NCI-H82 (cell line): ENCODE measurements around the gene ITGB2.

Experiments
- DNase-seq: peaks from one replicate; lab custom pipeline; 2025; lab: John Stamatoyannopoulos, UW

Gene ITGB2

GRCh38 chr21:44846485-44847260 lies 74.0 kb downstream of the ITGB2 start:
- DNase-seq: peak; percentile 69

- DNase-seq: no peak
Measured at GRCh38 chr21:44846224-44846484, 74.5 kb downstream of the ITGB2 start.

- DNase-seq: peak; percentile 76
Measured at GRCh38 chr21:44845418-44846223, 75.1 kb downstream of the ITGB2 start.

DNA sequence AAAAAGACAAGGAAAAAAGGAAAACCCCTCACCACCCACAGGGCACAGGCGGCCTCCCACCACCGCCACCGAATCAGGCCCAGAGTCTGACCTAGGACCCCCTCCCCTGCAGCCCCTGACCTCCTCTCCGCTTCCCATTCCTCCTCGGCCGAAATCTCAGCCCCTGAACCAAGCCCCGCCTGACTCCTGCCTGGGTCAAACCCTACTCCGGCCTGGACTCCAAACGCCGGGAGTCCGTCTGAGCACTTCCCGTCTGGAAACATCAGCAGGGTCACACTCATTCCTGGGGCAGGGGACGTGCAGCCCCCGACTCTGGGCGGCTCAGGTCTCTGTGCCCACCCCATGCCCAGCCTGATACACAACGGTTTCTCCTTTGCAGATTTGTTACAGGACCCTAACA lies 76.4 kb downstream of the ITGB2 start:
- no peak for DNase-seq

GRCh38 chr21:44842721-44843445 lies 77.8 kb downstream of the ITGB2 start:
- DNase-seq: no peak

- no peak for DNase-seq
Measured at GRCh38 chr21:44842087-44842486, 78.6 kb downstream of the ITGB2 start.

DNA sequence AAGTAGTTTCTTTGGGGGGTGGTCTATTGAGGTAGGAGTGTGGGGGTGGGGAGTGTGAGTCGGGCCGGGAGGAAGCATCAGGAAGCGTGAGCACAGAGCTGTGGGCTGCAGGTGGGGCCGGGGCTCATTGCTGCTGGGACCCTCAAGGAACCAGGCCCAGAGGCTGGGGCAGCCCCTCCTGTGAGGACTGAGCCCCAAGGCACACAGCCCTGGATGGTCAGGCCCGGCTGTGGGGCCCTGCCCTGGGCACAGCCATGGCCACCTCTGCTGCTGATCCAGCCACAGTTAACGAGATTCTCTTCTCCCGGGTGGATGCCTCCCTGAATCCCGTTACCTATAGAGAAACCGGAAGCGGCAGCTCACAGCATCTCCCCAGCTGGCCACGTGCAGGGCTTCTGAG lies 79.9 kb downstream of the ITGB2 start:
- DNase-seq: peak; percentile 33

GRCh38 chr21:44838951-44839350 lies 81.7 kb downstream of the ITGB2 start:
- no peak for DNase-seq

- no peak for DNase-seq
Measured at GRCh38 chr21:44838039-44838895, 82.4 kb downstream of the ITGB2 start.

DNA sequence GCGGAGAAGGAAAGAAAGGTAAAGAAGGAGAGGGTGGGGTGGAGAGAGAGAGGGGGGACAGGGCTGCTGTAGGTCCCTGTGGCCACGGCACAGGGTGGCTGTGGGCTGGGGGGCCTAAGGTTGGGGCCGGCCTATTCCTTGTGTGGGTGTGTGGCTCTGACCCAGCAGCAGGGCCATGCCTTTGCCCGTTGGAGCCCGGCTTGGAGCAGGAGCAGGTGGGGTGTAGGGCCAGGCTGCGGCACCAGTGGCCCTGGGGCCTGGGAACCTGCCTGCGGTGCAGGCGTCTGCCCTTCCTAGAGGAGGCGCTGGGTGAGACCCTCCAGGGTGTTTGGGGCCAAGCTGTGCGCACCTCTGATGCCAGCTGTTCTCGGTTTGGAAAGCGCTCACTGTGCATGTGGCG lies 83.2 kb downstream of the ITGB2 start:
- no peak for DNase-seq

DNA sequence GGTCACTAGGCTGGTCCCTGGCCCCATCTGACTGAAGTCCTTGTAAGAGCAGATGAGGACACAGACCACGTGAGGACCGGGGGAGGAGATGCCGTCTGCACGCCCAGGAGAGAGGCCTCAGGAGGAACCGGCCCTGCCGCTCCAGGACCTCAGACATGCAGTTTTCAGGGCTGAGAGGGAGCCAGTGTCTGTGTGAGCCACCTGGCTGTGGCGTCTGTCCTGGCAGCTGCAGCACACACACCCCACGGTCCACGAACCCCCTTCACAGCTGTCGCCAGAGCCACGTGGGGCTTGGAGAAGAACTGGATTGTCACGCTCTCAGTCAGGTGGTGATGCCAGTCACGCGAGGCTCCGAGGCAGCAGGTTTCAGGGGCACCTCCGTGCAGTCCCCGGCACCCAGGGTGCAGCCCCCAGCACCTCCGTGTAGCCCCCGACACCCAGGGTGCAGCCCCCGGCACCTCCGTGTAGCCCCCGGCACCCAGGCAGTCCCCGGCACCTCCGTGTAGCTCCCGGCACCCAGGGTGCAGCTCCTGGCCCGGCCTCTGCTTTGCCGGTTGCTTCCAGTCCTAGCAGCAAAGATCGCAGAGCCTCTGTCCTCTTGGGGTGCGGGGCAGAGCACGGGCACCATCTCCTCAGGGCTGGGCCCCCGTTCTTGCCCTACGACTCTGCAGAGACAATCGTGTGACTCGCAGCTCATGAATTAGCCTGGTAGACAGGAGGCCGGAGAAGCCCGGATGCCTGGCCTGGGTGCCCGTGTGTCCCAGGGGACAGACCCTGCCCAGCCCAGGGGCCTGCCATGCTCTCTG lies 83.8 kb downstream of the ITGB2 start:
- DNase-seq: peak; percentile 85

DNA sequence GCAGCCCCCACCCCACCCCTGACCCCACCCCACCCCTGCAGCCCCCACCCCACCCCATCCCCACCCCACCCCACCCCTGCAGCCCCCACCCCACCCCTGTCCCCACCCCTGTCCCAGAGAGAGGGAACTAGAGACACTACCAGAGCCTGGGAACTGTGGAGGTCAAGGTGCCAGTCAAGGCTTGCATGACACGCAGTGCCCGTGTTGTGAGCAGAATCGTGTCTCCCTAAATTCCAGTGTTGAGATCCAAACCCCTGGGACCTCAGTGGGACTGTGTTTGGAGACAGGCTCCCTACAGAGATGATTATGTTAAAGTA lies 84.4 kb downstream of the ITGB2 start:
- no peak for DNase-seq
